Measurements from ENCODE around the gene PPP1CA. TPM values are rescaled to one million over a fixed set of nuclear protein-coding genes. Genes with fewer than 3 reads are reported as not detected.

Gene PPP1CA
- total RNA-seq, 4 donors from 2014 or later, result 91.9 to 110 (median 97.6) TPM

DNA sequence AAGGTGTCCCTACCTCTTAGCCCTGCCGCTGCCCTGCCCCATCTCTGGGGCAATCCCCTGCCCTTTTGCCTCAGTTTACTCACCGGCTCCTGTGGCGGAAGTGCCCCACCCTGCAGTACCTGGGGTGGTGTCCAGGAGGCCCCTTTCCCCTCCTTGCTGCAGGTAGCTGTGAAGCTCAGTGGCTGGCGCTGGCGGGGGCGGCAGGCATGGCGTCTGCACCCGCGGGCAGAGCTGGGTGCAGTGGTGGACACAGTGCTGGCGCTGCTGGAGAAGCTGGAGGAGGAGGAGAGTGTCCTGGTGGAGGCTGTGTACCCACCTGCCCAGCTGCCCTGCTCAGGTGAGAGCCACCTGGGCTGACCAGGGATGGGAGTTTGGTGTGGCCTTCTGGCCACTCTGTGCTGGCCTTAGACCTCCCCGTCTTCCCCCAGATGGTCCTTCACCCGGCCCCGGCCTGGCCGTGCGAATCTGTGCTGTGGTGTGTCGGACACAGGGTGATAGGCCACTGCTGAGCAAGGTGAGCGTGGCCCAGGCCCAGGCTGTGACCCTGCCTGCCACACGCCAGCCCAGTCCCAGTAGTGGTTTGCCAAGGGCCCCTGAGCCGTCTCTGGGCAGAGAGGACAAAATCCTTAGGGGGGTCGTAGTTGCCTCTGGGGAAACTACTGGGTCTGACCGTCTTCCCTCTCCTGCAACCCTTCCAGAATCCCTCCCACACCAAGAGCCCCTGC, 17.8 kb upstream of the PPP1CA start:
- TF ChIP-seq, protein P1, sequence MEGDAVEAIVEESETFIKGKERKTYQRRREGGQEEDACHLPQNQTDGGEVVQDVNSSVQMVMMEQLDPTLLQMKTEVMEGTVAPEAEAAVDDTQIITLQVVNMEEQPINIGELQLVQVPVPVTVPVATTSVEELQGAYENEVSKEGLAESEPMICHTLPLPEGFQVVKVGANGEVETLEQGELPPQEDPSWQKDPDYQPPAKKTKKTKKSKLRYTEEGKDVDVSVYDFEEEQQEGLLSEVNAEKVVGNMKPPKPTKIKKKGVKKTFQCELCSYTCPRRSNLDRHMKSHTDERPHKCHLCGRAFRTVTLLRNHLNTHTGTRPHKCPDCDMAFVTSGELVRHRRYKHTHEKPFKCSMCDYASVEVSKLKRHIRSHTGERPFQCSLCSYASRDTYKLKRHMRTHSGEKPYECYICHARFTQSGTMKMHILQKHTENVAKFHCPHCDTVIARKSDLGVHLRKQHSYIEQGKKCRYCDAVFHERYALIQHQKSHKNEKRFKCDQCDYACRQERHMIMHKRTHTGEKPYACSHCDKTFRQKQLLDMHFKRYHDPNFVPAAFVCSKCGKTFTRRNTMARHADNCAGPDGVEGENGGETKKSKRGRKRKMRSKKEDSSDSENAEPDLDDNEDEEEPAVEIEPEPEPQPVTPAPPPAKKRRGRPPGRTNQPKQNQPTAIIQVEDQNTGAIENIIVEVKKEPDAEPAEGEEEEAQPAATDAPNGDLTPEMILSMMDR (IDR thresholded peaks at IDR 0.05), result no peak
- no peak for ATAC-seq (ENCODE audit: low FRiP score)
- DNase-seq (ENCODE audit: low spot score), result no peak

GRCh38 chr11:67418476-67419281, 17.0 kb upstream of the PPP1CA start:
- ATAC-seq (ENCODE audit: low FRiP score), result no peak

GRCh38 chr11:67417425-67417824, 15.8 kb upstream of the PPP1CA start:
- DNase-seq (ENCODE audit: low spot score) (no peak), ATAC-seq (ENCODE audit: low FRiP score) (no peak)
- TF ChIP-seq, protein P1 (IDR thresholded peaks at IDR 0.05), result no peak

More at GRCh38 chr11:67418476-67419281, 17.0 kb upstream of the PPP1CA start:
- no peak for DNase-seq (ENCODE audit: low spot score)
- TF ChIP-seq, protein P1 (IDR thresholded peaks at IDR 0.05), result no peak

DNA sequence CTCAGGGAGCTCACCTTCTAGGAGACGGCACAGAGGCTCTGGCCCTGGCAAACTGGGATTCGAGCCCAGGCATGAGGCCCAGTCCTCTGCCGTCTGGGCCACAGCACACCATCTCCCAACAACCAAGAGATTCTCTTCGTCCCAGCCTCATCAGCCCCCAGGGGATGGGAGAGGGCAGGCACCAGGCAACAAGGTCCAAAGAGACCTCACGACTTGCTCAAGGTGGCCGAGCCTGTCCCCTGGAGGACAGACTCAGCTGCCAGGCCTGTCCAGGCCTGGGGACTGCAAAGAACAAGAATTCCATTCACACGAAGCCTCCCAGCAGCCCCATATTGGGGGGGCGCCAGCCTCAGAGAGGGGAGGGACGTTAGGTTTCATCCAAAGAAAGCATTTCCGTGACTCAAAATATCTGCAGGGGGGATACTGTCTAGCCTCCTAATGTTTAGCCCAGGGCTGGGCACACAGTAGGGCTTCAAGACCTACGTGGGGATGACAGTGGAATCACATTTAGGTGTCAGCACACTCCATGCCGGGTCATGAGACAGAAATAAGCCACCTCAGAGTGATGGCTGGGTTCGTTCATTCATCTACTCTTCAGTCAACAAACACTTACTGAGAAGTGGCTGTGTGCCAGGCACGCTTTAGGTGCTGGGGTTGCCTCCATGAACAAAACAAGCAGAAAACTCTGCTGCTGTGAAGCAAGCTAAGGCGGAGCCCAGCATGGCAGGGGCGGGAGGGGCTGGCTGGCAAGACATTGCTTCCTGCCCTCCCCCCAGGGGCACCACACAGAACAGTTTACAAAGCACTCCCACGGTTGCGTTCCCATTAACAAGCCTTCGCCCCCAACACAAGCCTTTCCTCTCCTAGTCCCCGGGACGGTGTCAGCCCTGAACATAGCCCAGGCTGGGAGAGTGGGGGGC, 15.0 kb upstream of the PPP1CA start:
- TF ChIP-seq, protein P1 (IDR thresholded peaks at IDR 0.05), result no peak
- no peak for DNase-seq (ENCODE audit: low spot score)
- ATAC-seq (ENCODE audit: low FRiP score), result no peak

GRCh38 chr11:67415501-67416304, 14.0 kb upstream of the PPP1CA start, which contains the start of gene CARNS1:
Gene CARNS1, plus strand, starts transcription at chr11:67415678. Its CDS starts 522 bp downstream, at chr11:67416200.
- TF ChIP-seq, protein P1 (IDR thresholded peaks at IDR 0.05), result no peak
- ATAC-seq (ENCODE audit: low FRiP score) (no peak), DNase-seq (ENCODE audit: low spot score) (no peak)

All from omental fat pad (tissue), 4 donors.